ENCODE measurements around the gene GJB5.

Gene GJB5

DNA sequence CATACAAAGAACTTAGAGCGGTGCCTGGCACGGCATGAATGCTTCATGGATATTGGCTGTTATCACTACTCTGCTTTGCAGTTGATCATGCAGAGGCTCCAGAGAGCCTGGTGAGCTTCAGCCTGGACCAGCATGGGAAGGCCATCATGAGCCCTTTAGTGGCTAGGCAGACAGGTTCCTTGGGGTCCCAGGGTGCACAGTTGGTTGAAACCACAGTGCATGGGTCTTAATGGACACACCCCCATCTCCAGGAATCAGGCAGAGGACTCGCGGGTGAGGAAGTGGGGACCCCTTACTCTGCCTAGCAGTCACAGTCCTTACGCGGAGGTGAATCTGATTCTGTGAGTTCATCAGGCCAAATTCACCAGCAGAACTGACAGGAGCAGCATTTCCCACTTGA is 1.1 kb downstream of the GJB5 start:
- Histone ChIP-seq H3K4me2 (no peak overlapping the region), H3K27ac (no peak overlapping the region)

DNA sequence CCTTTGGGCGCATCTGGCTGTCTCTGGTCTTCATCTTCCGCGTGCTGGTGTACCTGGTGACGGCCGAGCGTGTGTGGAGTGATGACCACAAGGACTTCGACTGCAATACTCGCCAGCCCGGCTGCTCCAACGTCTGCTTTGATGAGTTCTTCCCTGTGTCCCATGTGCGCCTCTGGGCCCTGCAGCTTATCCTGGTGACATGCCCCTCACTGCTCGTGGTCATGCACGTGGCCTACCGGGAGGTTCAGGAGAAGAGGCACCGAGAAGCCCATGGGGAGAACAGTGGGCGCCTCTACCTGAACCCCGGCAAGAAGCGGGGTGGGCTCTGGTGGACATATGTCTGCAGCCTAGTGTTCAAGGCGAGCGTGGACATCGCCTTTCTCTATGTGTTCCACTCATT is 2.5 kb downstream of the GJB5 start:
- Histone ChIP-seq H3K27ac (no peak overlapping the region), H3K4me2 (no peak overlapping the region), H3K4me1 (peaks cover 0 to 4% (median 0%) of the 10 kb centered on the region in 10 experiments; a peak in 1 of 20 replicates), H3K27me3 (no peaks in the 10 kb centered on the region), H3K36me3 (no peaks in the 10 kb centered on the region), H3K4me3 (no peak overlapping the region), H3K9ac (no peak overlapping the region), H3K9me3 (replicated peaks in 1 of 11) (no peaks in the 10 kb centered on the region), H4K20me1 (no peaks in the 10 kb centered on the region)
- TF ChIP-seq Cebpa-rat (IDR thresholded peaks at IDR 0.05) = no peak

More for the DNA sequence above, 1.1 kb downstream of the GJB5 start:
- no peaks in the 10 kb centered on the region for H4K20me1 ChIP-seq
- no peaks in the 10 kb centered on the region for H3K36me3 ChIP-seq
- no peaks in the 10 kb centered on the region for H3K9me3 ChIP-seq (replicated peaks in 1 of 11)
- H3K4me1 ChIP-seq = peaks cover 0 to 4% (median 0%) of the 10 kb centered on the region in 10 experiments; a peak in 1 of 20 replicates
- no peak overlapping the region for H3K9ac ChIP-seq
- no peak for TF ChIP-seq Cebpa-rat (IDR thresholded peaks at IDR 0.05)
- no peak overlapping the region for H3K4me3 ChIP-seq
- no peaks in the 10 kb centered on the region for H3K27me3 ChIP-seq

DNA sequence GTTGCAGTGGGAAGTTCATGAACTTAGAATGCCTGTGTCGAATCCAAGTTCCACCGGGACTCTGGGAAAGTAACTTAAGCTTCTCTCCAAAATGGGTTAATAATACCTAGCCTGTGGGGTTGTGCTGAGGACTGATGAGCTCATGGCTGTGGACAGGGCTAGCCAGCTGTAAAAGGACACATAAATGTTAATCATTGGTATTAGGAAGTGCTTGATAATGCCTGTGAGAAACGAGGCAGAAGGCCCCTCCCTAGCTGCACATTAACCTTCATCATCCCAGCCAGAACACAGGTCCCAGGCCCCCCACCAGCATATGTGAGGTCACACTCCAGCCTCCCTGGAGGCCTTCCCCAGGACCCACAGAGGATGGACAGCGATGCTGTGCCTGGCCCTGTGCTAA is 3.9 kb downstream of the GJB5 start:
- Histone ChIP-seq H3K4me2 (no peak overlapping the region), H3K27ac (no peak overlapping the region)
- no peak for TF ChIP-seq Cebpa-rat (IDR thresholded peaks at IDR 0.05)

DNA sequence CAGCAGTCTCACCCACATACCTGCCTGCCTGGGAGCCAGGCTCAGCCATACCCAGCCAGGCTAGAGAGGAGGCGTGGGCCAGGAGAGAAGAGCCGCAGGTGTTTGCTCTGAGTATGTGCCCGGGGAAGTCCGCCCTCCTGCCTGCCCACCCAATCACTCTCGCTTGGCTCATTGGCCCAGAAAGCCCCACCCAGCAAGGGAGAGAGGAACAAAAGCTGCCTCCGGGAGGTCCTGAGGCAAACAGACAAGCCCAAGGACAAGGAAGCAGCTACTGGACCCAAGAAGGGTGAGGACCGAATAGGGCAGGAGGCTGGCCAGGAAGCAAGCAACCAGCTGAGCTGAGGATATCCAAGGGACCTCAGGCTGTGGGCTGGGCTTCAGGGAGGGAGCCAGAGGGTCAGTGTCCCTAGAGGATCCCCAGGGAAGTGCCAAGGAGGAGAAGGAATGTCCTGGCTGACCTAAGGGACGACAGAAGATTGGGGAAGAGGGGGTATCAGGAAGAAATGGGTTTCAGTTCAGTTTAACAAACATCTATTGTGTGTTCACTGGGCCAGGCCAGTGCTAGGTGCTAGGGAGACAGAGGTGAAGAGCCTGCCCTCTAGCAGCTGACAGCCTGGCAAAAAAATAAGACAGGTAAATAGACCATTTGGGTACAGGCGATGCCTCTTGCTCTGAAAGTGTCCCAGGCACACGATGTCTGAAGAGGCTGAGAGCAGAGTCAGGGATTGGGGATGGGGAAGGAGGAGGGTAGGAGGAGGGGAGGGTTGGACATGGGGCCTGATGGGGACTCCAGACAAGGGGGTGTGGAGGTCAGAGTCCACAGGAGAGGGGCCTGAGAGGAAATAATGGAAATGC is 4.9 kb downstream of the GJB5 start, which contains the start of gene GJB4:
GJB4 (plus strand) TSS at position 238 of the 855 bp plus-strand sequence. CDS start 1,515 bp downstream, outside the sequence.
- Histone ChIP-seq H3K4me1 (peaks cover 0 to 4% (median 0%) of the 10 kb centered on the region in 10 experiments; a peak in 1 of 20 replicates), H3K27me3 (no peaks in the 10 kb centered on the region), H3K36me3 (no peaks in the 10 kb centered on the region), H3K9me3 (replicated peaks in 1 of 11) (no peaks in the 10 kb centered on the region), H3K4me2 (no peak within 1 kb of the TSS), H3K9ac (no peak within 1 kb of the TSS), H3K4me3 (no peak within 1 kb of the TSS), H3K27ac (no peak within 1 kb of the TSS), H4K20me1 (no peaks in the 10 kb centered on the region)
- TF ChIP-seq Cebpa-rat (IDR thresholded peaks at IDR 0.05) = no peak

More for the DNA sequence above, 3.9 kb downstream of the GJB5 start:
- H3K9ac ChIP-seq = no peak overlapping the region
- H3K27me3 ChIP-seq = no peaks in the 10 kb centered on the region
- H3K4me1 ChIP-seq = peaks cover 0 to 4% (median 0%) of the 10 kb centered on the region in 10 experiments; a peak in 1 of 20 replicates
- no peak overlapping the region for H3K4me3 ChIP-seq
- no peaks in the 10 kb centered on the region for H3K36me3 ChIP-seq
- H4K20me1 ChIP-seq = no peaks in the 10 kb centered on the region
- H3K9me3 ChIP-seq (replicated peaks in 1 of 11) = no peaks in the 10 kb centered on the region

DNA sequence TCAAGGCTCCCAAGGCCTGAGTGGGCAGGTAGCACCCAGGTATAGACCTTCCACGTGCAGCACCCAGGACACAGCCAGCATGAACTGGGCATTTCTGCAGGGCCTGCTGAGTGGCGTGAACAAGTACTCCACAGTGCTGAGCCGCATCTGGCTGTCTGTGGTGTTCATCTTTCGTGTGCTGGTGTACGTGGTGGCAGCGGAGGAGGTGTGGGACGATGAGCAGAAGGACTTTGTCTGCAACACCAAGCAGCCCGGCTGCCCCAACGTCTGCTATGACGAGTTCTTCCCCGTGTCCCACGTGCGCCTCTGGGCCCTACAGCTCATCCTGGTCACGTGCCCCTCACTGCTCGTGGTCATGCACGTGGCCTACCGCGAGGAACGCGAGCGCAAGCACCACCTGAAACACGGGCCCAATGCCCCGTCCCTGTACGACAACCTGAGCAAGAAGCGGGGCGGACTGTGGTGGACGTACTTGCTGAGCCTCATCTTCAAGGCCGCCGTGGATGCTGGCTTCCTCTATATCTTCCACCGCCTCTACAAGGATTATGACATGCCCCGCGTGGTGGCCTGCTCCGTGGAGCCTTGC is 6.4 kb downstream of the GJB5 start:
- Histone ChIP-seq H3K4me3 (no peak overlapping the region), H3K4me1 (no peaks in the 10 kb centered on the region), H3K9me3 (replicated peaks in 1 of 11) (no peaks in the 10 kb centered on the region), H3K4me2 (no peak overlapping the region), H3K9ac (no peak overlapping the region), H3K27me3 (no peaks in the 10 kb centered on the region), H3K27ac (no peak overlapping the region), H4K20me1 (no peaks in the 10 kb centered on the region), H3K36me3 (no peaks in the 10 kb centered on the region)
- no peak for TF ChIP-seq Cebpa-rat (IDR thresholded peaks at IDR 0.05)

DNA sequence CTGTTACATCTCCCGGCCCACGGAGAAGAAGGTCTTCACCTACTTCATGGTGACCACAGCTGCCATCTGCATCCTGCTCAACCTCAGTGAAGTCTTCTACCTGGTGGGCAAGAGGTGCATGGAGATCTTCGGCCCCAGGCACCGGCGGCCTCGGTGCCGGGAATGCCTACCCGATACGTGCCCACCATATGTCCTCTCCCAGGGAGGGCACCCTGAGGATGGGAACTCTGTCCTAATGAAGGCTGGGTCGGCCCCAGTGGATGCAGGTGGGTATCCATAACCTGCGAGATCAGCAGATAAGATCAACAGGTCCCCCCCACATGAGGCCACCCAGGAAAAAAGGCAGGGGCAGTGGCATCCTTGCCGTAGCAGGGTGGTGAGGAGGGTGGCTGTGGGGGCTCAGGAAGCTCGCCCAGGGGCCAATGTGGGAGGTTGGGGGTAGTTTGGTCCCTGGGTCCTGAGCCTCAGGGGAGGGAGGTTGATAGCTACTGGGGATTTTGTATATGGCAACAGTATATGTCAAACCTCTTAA is 7.0 kb downstream of the GJB5 start:
- no peaks in the 10 kb centered on the region for H3K27me3 ChIP-seq
- no peaks in the 10 kb centered on the region for H4K20me1 ChIP-seq
- no peak for TF ChIP-seq Cebpa-rat (IDR thresholded peaks at IDR 0.05)
- H3K9ac ChIP-seq = no peak overlapping the region
- H3K9me3 ChIP-seq (replicated peaks in 1 of 11) = no peaks in the 10 kb centered on the region
- H3K27ac ChIP-seq = no peak overlapping the region
- no peaks in the 10 kb centered on the region for H3K36me3 ChIP-seq
- H3K4me3 ChIP-seq = no peak overlapping the region
- H3K4me2 ChIP-seq = no peak overlapping the region
- H3K4me1 ChIP-seq = no peaks in the 10 kb centered on the region

DNA sequence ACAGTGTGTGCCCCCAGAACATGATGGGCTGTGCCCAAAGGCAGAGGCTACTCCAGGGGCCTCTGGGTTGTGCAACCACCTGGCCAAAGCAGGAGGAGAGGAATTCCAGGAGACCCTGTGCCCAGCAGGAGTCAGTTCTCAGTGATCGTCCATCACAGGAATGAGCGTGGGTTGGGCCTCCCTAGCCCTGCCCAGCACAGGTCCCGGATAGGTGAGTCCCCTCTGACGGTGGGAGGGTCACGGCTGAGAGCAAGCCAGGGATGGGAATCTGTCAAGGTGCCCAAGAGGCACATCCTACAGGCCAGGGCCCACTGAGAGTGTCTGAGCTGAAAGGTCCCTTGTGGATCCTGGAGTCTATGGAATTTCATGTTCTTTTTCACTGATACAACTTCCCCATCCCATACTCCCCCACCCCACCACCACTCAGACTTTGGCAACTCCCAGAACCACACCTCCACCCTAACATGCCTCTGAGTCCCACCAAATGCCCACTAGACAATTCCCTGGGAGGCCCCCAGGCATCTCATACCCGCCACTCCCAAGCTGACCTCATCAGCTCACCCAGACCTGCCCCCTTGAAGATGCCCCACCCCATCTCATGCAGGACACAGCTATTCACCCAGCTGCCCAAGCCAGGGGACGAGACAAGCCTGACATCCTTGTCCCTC is 7.8 kb downstream of the GJB5 start:
- H3K4me2 ChIP-seq = no peak overlapping the region
- no peak overlapping the region for H3K9ac ChIP-seq

DNA sequence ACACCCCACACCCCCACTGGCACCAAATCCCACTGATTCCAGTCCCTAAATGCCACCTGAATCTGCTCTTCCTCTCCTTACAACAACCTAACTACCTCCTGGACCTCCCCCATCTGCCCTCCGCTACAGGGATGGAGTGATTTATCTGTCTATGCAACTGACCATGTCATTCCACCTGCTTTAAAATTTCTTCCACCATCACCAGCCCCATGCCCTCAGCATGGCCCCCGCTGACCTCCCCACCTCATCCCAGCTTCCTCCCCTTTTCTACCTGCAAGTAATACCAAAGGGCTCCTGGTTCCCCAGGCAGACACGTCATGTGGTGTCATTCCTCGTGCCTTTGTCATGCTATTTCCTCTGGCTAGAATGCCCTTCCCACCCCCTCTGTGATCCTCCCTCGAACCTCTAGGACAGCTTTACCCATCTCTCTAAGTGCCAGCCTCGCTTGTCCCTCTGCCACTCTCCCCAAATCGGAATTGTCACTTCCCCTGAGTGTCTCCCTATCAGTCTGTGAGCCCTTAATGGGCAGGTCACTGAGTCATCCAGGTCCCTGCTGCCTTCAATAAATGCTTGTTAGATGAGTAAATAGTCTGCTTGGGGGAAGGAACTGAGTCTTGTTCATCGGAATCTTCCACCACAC is 8.4 kb downstream of the GJB5 start:
- no peaks in the 10 kb centered on the region for H3K36me3 ChIP-seq
- H3K4me2 ChIP-seq = no peak overlapping the region
- H4K20me1 ChIP-seq = no peaks in the 10 kb centered on the region
- no peaks in the 10 kb centered on the region for H3K9me3 ChIP-seq (replicated peaks in 1 of 11)
- H3K27ac ChIP-seq = no peak overlapping the region
- no peak overlapping the region for H3K4me3 ChIP-seq
- no peak for TF ChIP-seq Cebpa-rat (IDR thresholded peaks at IDR 0.05)
- no peaks in the 10 kb centered on the region for H3K4me1 ChIP-seq
- H3K9ac ChIP-seq = no peak overlapping the region
- H3K27me3 ChIP-seq = no peaks in the 10 kb centered on the region

More for the DNA sequence above, 7.8 kb downstream of the GJB5 start:
- H3K27me3 ChIP-seq = no peaks in the 10 kb centered on the region
- H3K36me3 ChIP-seq = no peaks in the 10 kb centered on the region
- no peaks in the 10 kb centered on the region for H3K4me1 ChIP-seq
- TF ChIP-seq Cebpa-rat (IDR thresholded peaks at IDR 0.05) = no peak
- no peak overlapping the region for H3K4me3 ChIP-seq
- no peaks in the 10 kb centered on the region for H3K9me3 ChIP-seq (replicated peaks in 1 of 11)
- H3K27ac ChIP-seq = no peak overlapping the region
- no peaks in the 10 kb centered on the region for H4K20me1 ChIP-seq

DNA sequence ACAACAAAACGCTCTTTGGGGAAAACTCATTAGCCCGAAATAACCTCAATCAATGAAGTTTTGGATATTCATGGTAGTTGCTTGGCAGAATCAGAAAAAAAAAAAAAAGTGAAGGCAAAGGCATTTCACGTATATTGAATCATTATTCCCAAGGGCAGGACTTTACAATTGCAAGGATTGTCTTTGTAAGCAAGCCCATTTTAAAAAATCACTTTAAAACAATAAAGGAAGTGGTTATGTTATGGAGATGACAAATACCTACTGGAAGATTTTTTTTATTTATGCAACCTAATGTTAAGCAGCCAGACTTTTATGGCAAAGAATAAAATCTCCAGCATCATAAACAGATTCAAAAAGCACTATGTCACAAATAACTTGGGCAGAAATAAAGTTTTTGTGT is 14.0 kb downstream of the GJB5 start:
- no peaks in the 10 kb centered on the region for H3K9me3 ChIP-seq (replicated peaks in 1 of 11)
- no peaks in the 10 kb centered on the region for H3K4me1 ChIP-seq
- no peak overlapping the region for H3K4me2 ChIP-seq
- H3K4me3 ChIP-seq = no peak overlapping the region
- H3K9ac ChIP-seq = no peak overlapping the region
- H3K27me3 ChIP-seq = no peaks in the 10 kb centered on the region
- no peaks in the 10 kb centered on the region for H4K20me1 ChIP-seq
- no peaks in the 10 kb centered on the region for H3K36me3 ChIP-seq
- TF ChIP-seq Cebpa-rat (IDR thresholded peaks at IDR 0.05) = no peak
- H3K27ac ChIP-seq = no peak overlapping the region
